NB4 (cell line): ENCODE data around the gene TAF6L.
"Not testable (repeated sequence)": the region's sequence is repeated elsewhere in the genome, so short reads cannot be mapped to it uniquely, and the experiment has no call there.

ENCODE experiments used
- DNase-seq: peaks from one replicate; pipeline ENCODE4 v3.0.0; 2010; ENCODE audit warnings: low read depth
- H3K4me3 ChIP-seq: one replicate; pipeline ENCODE4 v1.5.1; 2011; ENCODE audit warnings: mild to moderate bottlenecking, low read depth, low read length, moderate library complexity
- CTCF ChIP-seq: IDR thresholded peaks from one replicate; pipeline ENCODE4 v1.5.1; 2012; ENCODE audit warnings: low read depth, low read length
- MAX ChIP-seq: IDR thresholded peaks from 2 replicates; pipeline ENCODE4 v1.6.1; 2011; ENCODE audit warnings: low read depth, low read length
- MYC ChIP-seq: IDR thresholded peaks from 2 replicates; pipeline ENCODE4 v1.6.1; 2011; ENCODE audit warnings: low read depth, low read length
- POLR2A ChIP-seq: IDR thresholded peaks from 2 replicates; pipeline ENCODE4 v1.6.1; 2011; ENCODE audit warnings: mild to moderate bottlenecking; ENCODE audit not compliant: insufficient read length; ENCODE audit errors: extremely low read depth

TAF6L gene

GRCh38 chr11:62755086-62755615 is 16.0 kb upstream of the TAF6L start:
- no peak overlapping the region for H3K4me3 ChIP-seq
- DNase-seq: no peak
- no peak for TF ChIP-seq MAX
- no peak for TF ChIP-seq MYC
- TF ChIP-seq CTCF: no peak
- no peak for TF ChIP-seq POLR2A

- TF ChIP-seq CTCF (no peak), MAX (no peak), POLR2A (no peak), MYC (no peak)
- no peak for DNase-seq
- no peak overlapping the region for H3K4me3 ChIP-seq
Observed at GRCh38 chr11:62757846-62758788, 13.1 kb upstream of the TAF6L start.

DNA sequence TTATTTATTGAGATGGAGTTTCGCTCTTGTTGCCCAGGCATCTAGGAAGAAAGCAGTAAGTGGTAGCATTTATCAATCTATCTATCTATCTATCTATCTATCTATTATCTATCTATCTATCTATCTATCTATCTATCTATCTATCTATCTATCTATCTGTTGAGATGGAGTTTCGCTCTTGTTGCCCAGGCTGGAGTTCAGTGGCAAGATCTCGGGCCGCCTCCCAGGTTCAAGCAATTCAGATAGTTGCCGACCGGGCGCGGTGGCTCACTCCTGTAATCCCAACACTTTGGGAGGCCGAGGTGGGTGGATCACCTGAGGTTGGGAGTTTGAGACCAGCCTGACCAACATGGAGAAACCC is 10.3 kb upstream of the TAF6L start:
- not testable (repeated sequence) for H3K4me3 ChIP-seq, DNase-seq

DNA sequence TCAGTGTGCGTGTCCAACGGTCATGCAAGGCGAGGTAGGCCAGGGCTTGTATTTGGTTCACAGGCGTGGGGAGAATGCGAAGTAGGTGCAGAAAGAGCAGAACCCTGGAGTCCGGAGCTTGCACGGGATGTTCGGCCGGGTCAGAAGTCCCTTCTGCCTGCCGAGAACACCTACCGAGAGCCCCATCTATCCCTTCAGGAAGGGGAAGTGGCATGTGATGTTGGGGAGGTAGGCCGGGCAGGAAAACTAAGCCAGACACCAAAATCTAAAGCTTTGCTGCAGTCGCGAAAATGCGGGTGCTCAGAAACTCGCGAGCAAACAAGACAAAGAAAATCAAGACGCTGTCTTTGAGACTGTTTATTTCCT is 435 bp upstream of the TAF6L start:
- DNase-seq: no peak
- H3K4me3 ChIP-seq: peak overlapping the region; percentile 87
- TF ChIP-seq CTCF (no peak), POLR2A (no peak), MAX (no peak), MYC (peak; percentile 21; the same call in 1 of the 2 replicates)

DNA sequence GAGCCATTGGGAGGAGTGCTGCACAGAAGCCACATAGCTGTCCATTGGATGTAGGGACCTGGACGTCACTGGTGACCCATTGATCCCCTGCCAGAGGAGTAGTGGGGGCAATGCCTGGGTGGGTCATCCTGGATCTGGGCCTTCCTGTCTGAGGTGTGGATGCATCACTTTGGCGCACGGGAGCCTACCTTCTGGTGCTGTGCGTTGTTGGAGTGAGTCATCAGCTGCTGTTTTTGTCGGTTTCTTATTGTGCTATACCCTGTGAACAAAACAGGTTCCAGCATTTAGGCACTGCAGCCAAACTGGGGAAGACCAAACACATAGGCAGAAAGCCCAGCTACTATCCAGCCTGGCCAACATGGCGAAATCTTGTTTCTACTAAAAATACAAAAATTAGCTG is 3.2 kb downstream of the TAF6L start:
- TF ChIP-seq POLR2A (no peak), MAX (no peak), MYC (no peak), CTCF (no peak)
- no peak for DNase-seq
- H3K4me3 ChIP-seq: peak overlapping the region; percentile 1

GRCh38 chr11:62775646-62776045 is 4.5 kb downstream of the TAF6L start:
- DNase-seq: no peak
- TF ChIP-seq CTCF (no peak), MYC (no peak), POLR2A (no peak), MAX (no peak)
- no peak overlapping the region for H3K4me3 ChIP-seq
